Uterus (tissue), 2 donors: Measurements from ENCODE around the gene IRF7.

Experiments used
- CTCF ChIP-seq, 4 experiments: fragments of 200-600 bp in 2 of 4; fragments of 450-650 bp in 2 of 4; sonication (generic) in 2 of 4; IDR thresholded peaks; one replicate each; pipeline ENCODE4 v1.5.1; 2016 to 2019; ENCODE audit warnings: antibody characterized with exemption in 4 of 4, mild to moderate bottlenecking in 2 of 4, moderate library complexity in 1 of 4
- POLR2A ChIP-seq, 2 donors: fragments of 450-650 bp; IDR thresholded peaks; one replicate each; pipeline ENCODE4 v1.6.1; 2016; ENCODE audit warnings: antibody characterized with exemption in 2 of 2, mild to moderate bottlenecking in 1 of 2, moderate library complexity in 1 of 2

- no peak for TF ChIP-seq CTCF (IDR thresholded peaks at IDR 0.05)
- TF ChIP-seq POLR2A (IDR thresholded peaks at IDR 0.05), result no peak
Measured at GRCh38 chr11:620201-620600, 4.5 kb upstream of the IRF7 start.
